HFFc6 (cell line): ENCODE data around the gene SYK. TPM values are rescaled to one million over a fixed set of nuclear protein-coding genes. Genes with fewer than 3 reads are reported as not detected.

Source experiments
- DNase-seq: peaks from one replicate; pipeline ENCODE4 v3.0.0-alpha.2; 2018
- H3K27ac Mint-ChIP-seq: 2 replicates; pipeline ENCODE4 v1.8.0; 2020; ENCODE audit warnings: mild to moderate bottlenecking, mixed read lengths
- H3K27me3 Mint-ChIP-seq: 2 replicates; pipeline ENCODE4 v1.8.0; 2021; ENCODE audit warnings: mild to moderate bottlenecking, moderate library complexity, mixed read lengths; ENCODE audit not compliant: insufficient read depth
- H3K36me3 Mint-ChIP-seq: 2 replicates; pipeline ENCODE4 v1.8.0; 2021; ENCODE audit warnings: low read depth, mixed read lengths
- H3K4me1 Mint-ChIP-seq: 2 replicates; pipeline ENCODE4 v1.8.0; 2020; ENCODE audit warnings: low read depth, mixed read lengths
- H3K4me3 Mint-ChIP-seq: 2 replicates; pipeline ENCODE4 v1.8.0; 2020; ENCODE audit warnings: mild to moderate bottlenecking, moderate library complexity, mixed read lengths
- H3K9me3 Mint-ChIP-seq: 2 replicates; pipeline ENCODE4 v1.8.0; 2020; ENCODE audit warnings: mild to moderate bottlenecking, mixed read lengths
- total RNA-seq, 6 experiments: library from RNA; stranded (reverse); fragmentation: NEBNext Ultra II Directional; extraction: Animal tissue kit (Norgen Biotek cat#: 25700); gene quantifications; 2 replicates in 1 of 6; 3 replicates in 5 of 6; pipeline ENCODE4 v1.2.3, GENCODE V29; 2021
- TF ChIP-seq, protein P1 (sequence below): fragments of 200-600 bp; sonication (generic); IDR thresholded peaks from 2 replicates; pipeline ENCODE4 v1.5.0; 2021; ENCODE audit warnings: antibody characterized with exemption, mild to moderate bottlenecking

SYK gene
- total RNA-seq, 6 experiments from 2014 or later, result not detected

DNA sequence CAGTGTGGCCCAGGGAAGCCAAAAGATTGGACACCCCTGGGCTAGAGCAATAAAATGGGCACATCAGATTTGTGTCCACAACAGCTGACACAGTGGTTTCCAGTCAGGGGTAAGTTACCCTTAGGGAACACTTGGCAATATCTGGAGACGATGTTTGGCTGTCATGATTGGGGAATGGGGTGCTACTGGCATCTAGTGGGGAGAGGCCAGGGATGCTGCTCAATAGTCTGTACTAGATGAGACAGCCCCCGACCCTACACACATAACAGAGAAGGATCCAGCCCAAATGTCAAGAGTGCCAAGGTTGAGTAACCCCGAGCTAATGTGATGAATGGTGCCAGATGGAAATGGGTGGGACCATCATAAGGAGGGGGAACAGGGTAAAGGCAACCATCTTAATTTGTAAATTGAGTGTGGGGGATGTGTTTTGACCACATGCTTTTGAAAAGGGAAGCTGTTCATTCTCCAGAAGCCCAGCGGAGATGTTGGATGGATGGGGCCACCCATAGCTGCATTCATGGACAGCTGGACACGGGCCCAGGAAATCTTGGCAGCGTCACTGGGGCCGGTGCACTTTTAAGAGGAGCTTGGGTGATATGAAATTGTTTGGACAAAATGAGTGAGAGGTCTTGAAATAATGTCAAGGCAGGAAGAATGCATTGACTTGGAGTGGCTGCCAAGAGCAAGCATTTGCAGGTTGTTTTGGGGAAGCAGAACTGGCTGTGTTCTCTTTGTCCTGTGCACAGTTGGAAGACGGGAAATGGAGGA, 33.4 kb downstream of the SYK start:
- Mint-ChIP-seq H3K4me3 (no peak overlapping the region), H3K27me3 (peaks cover 3% of the 10 kb centered on the region; the same call in 1 of the 2 replicates), H3K9me3 (peaks cover 5% of the 10 kb centered on the region; the same call in 1 of the 2 replicates), H3K27ac (no peak overlapping the region), H3K4me1 (no peaks in the 10 kb centered on the region), H3K36me3 (no peaks in the 10 kb centered on the region)
- TF ChIP-seq, protein P1, sequence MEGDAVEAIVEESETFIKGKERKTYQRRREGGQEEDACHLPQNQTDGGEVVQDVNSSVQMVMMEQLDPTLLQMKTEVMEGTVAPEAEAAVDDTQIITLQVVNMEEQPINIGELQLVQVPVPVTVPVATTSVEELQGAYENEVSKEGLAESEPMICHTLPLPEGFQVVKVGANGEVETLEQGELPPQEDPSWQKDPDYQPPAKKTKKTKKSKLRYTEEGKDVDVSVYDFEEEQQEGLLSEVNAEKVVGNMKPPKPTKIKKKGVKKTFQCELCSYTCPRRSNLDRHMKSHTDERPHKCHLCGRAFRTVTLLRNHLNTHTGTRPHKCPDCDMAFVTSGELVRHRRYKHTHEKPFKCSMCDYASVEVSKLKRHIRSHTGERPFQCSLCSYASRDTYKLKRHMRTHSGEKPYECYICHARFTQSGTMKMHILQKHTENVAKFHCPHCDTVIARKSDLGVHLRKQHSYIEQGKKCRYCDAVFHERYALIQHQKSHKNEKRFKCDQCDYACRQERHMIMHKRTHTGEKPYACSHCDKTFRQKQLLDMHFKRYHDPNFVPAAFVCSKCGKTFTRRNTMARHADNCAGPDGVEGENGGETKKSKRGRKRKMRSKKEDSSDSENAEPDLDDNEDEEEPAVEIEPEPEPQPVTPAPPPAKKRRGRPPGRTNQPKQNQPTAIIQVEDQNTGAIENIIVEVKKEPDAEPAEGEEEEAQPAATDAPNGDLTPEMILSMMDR, result no peak
- no peak for DNase-seq

DNA sequence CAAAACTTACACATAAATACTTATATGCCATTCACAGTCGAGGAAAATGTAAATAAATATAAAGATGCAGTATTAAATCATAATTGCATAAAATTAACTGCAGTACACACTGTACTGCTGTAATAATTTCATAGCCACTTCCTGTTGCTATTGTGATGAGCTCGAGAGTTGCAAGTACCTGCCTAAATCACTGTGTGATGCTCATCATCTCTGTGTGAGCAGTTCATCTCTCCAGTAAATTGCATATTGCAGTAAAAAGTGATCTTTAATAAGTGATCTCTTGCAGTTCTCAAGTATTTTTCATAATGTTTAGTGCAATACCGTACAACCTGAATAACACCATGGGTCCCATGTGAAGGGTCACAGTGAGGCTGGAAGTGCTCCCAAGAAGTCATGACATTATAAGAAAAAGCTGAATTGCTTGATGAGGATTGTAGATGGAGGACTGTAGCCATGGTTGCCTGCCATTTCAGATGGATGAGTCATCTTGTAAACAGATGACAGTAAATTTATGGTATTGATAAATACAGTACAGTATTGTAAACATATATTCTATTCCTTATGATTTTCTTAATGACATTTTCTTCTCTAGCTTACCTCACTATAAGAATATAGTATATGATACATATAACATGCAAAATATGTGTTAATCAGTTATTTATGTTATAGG, 34.9 kb downstream of the SYK start:
- Mint-ChIP-seq H3K4me1 (no peaks in the 10 kb centered on the region), H3K9me3 (peaks cover 7% of the 10 kb centered on the region; the same call in 1 of the 2 replicates), H3K27me3 (peaks cover 3% of the 10 kb centered on the region; the same call in 1 of the 2 replicates), H3K4me3 (no peak overlapping the region), H3K36me3 (no peaks in the 10 kb centered on the region), H3K27ac (no peak overlapping the region)
- TF ChIP-seq, protein P1, result no peak
- DNase-seq, result no peak

DNA sequence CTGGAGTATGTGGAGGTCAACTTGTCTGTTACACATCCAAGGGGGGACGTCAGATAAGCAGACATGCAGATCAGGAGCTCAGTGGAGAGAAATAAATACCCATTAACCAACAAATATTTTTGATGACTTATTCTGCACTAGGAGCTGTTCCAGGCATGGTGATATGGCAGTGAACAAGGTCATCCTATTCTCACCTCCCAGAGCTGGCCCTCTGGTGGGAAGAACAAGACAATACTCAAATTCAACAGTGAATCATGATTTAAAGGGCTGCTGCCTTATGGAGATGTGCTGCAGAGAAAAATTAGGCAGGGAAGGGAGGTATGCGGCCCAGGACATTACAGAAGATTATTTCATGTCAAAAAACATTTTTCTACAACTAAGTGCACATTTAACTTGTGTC, 36.5 kb downstream of the SYK start:
- Mint-ChIP-seq H3K27ac (no peak overlapping the region), H3K4me3 (no peak overlapping the region), H3K9me3 (peaks cover 7% of the 10 kb centered on the region; the same call in 1 of the 2 replicates), H3K4me1 (no peaks in the 10 kb centered on the region), H3K36me3 (no peaks in the 10 kb centered on the region), H3K27me3 (peaks cover 3% of the 10 kb centered on the region; the same call in 1 of the 2 replicates)
- DNase-seq, result no peak
- TF ChIP-seq, protein P1, result 0 out of 2 replicates have a peak, but pooled peaks have one; percentile 9

DNA sequence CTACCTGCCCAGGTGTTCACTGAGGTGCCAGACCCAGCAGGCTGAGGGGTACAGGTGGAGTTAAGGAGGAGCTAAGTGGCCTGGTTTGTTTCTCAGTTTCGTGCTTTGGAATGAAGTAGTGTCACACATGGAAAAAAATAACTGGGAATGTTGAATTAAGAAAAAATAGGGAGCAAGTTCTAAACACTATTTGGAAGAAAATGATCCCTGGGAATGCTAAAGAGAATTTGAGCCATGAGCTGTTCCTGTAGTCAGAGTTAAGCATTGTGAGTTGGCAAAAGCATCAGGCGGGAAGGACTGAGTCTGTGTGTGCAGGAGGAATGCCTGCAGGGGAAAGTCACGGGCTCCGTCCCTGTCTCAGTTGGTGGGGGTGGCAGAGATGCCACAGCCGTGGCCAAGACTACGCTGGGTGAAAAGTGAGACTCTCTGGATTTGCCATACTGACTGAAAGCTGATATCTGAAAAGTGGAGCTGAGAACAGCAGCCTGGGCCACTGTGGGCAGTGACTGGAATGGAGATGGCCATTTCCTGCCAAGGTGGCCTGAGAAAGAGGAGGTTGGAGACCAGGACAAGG, 37.0 kb downstream of the SYK start:
- peaks cover 7% of the 10 kb centered on the region; the same call in 1 of the 2 replicates for H3K9me3 Mint-ChIP-seq
- TF ChIP-seq, protein P1, result no peak
- no peak for DNase-seq
- H3K36me3 Mint-ChIP-seq, result no peaks in the 10 kb centered on the region
- H3K4me1 Mint-ChIP-seq, result no peaks in the 10 kb centered on the region
- no peak overlapping the region for H3K27ac Mint-ChIP-seq
- H3K27me3 Mint-ChIP-seq, result peaks cover 3% of the 10 kb centered on the region; the same call in 1 of the 2 replicates
- H3K4me3 Mint-ChIP-seq, result no peak overlapping the region

DNA sequence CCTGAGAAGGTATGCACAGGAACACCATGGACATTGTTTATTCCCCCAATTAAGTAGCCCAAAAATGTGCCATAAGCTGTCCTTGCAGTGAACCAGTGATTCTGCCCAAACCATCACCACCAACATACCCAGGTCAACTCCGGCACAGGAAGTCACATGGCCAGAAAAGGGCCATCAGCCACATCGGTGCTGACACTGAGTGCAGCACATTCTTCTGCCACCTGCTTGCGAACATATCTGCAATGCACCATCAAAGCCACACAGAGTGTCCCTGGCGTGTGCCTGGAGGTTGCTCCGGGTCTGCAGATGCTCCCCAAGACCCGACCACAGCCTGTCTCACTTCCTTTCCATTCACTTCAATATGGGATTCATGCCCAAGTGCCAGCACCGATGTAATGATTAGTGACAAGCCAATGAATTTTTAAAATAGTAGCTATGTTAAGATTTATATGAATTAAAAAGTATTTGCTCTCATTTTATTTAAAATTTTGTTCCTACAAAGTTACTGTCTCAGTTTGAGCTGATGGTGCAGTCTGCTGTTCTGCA, 37.6 kb downstream of the SYK start:
- Mint-ChIP-seq H3K4me3 (no peak overlapping the region), H3K36me3 (no peaks in the 10 kb centered on the region), H3K27me3 (peaks cover 3% of the 10 kb centered on the region; the same call in 1 of the 2 replicates), H3K9me3 (peaks cover 7% of the 10 kb centered on the region; the same call in 1 of the 2 replicates), H3K4me1 (no peaks in the 10 kb centered on the region), H3K27ac (no peak overlapping the region)
- TF ChIP-seq, protein P1, result no peak
- no peak for DNase-seq
